ENCODE results near the gene PHF12. TPM values are rescaled to one million over a fixed set of nuclear protein-coding genes. Genes with fewer than 3 reads are reported as not detected.

PHF12 gene
- total and polyA plus RNA-seq, 2 experiments from 2014 or later, result 19.7 to 41.0 TPM

- H4K20me1 ChIP-seq (replicated peaks; ENCODE audit: insufficient read depth), result no peaks in the 10 kb centered on the region
- Mint-ChIP-seq H3K36me3 (ENCODE audit: low read depth) (no peaks in the 10 kb centered on the region), H3K9me3 (no peaks in the 10 kb centered on the region), H3K4me1 (peaks cover 6% of the 10 kb centered on the region), H3K4me3 (no peak overlapping the region), H3K27ac (no peak overlapping the region), H3K27me3 (ENCODE audit: insufficient read depth, low read depth, poor library complexity) (peaks cover 16% of the 10 kb centered on the region)
- H3K27ac ChIP-seq (ENCODE audit: low read depth), result no peak overlapping the region
- H3F3A ChIP-seq (replicated peaks; ENCODE audit: low read depth), result no peaks in the 10 kb centered on the region
- H3K4me2 ChIP-seq, result no peak overlapping the region
- H3K4me1 ChIP-seq (ENCODE audit: insufficient read depth), result peaks cover 7% of the 10 kb centered on the region; the same call in 1 of the 2 replicates
- H3K4me3 ChIP-seq, result no peak overlapping the region
- no peaks in the 10 kb centered on the region for H3K36me3 ChIP-seq (ENCODE audit: insufficient read depth)
- TF ChIP-seq REST (IDR thresholded peaks at IDR 0.05; ENCODE audit: unreplicated experiment) (no peak), JUNB (IDR thresholded peaks at IDR 0.05; ENCODE audit: unreplicated experiment) (no peak), STAT1 (IDR thresholded peaks at IDR 0.05; ENCODE audit: unreplicated experiment) (no peak), EZH2phosphoT487 (IDR thresholded peaks at IDR 0.05; ENCODE audit: unreplicated experiment) (no peak), ZNF462 (CRISPR knock-in tag; IDR thresholded peaks at IDR 0.05) (no peak), NANOG (IDR thresholded peaks at IDR 0.05; ENCODE audit: borderline replicate concordance) (no peak), EZH2 (IDR thresholded peaks at IDR 0.05; ENCODE audit: low read depth, unreplicated experiment) (no peak), ETS1 (IDR thresholded peaks at IDR 0.05) (no peak), CTCF (conservative IDR thresholded peaks at IDR 0.05; ENCODE audit: low read depth in 2 of 2) (no peak), CREB1 (CRISPR knock-in tag; IDR thresholded peaks at IDR 0.05; ENCODE audit: low read depth) (no peak), POLR2AphosphoS5 (IDR thresholded peaks at IDR 0.05; ENCODE audit: low read depth) (no peak), ZNF331 (CRISPR knock-in tag; IDR thresholded peaks at IDR 0.05; ENCODE audit: low read depth) (no peak), ZNF114 (CRISPR knock-in tag; IDR thresholded peaks at IDR 0.05) (no peak)
- ATAC-seq (no peak), DNase-seq (ENCODE audit: low spot score) (no peak)
- no peaks in the 10 kb centered on the region for H3K79me2 ChIP-seq (replicated peaks; ENCODE audit: insufficient read depth)
- H3K9me2 ChIP-seq (ENCODE audit: insufficient read depth), result no peaks in the 10 kb centered on the region
- H3K27me3 ChIP-seq (ENCODE audit: insufficient read depth), result no peaks in the 10 kb centered on the region
- no peak overlapping the region for H2AFZ ChIP-seq
Measured at GRCh38 chr17:28977659-28978355, 26.5 kb upstream of the PHF12 start.

Data from GM23338 (cell line).